T-helper 17 cell (primary cell): ENCODE results near the gene NUP62. TPM values are rescaled to one million over a fixed set of nuclear protein-coding genes. Genes with fewer than 3 reads are reported as not detected.

Experiments used
- ATAC-seq: fragments of 150-1000 bp; cut with Tn5 transposase; 2 replicates; pipeline ENCODE4 v1.10.0; 2021; ENCODE audit warnings: mild to moderate bottlenecking, moderate library complexity
- DNase-seq, 3 donors: peaks; one replicate each; pipeline versions ENCODE4 v3.0.0 to v3.0.0-alpha.2; 2020 to 2021
- H3K9me3 ChIP-seq: one replicate; pipeline ENCODE4 v1.7.0; 2013; ENCODE audit warnings: low read length, mild to moderate bottlenecking; ENCODE audit not compliant: control insufficient read depth, poor library complexity, severe bottlenecking
- H3K27ac Mint-ChIP-seq: one replicate; pipeline ENCODE4 v1.8.0; 2022; ENCODE audit warnings: mild to moderate bottlenecking, moderate library complexity, mixed read lengths
- H3K27me3 Mint-ChIP-seq: one replicate; pipeline ENCODE4 v1.8.0; 2022; ENCODE audit warnings: mixed read lengths
- H3K36me3 Mint-ChIP-seq: one replicate; pipeline ENCODE4 v1.8.0; 2022; ENCODE audit warnings: low read depth, mixed read lengths
- H3K4me1 Mint-ChIP-seq: one replicate; pipeline ENCODE4 v1.8.0; 2022; ENCODE audit warnings: mild to moderate bottlenecking, mixed read lengths
- H3K4me3 Mint-ChIP-seq: one replicate; pipeline ENCODE4 v1.8.0; 2022; ENCODE audit warnings: mild to moderate bottlenecking, moderate library complexity, mixed read lengths
- total RNA-seq, 4 donors: library from RNA in 2 of 4; stranded (reverse) in 2 of 4; gene quantifications; one replicate each; pipeline ENCODE4 v1.2.3 and lab custom pipeline; 2022 to 2026

NUP62 gene
- total RNA-seq, 2 donors from 2014 or later, result 46.8 to 62.4 TPM

DNA sequence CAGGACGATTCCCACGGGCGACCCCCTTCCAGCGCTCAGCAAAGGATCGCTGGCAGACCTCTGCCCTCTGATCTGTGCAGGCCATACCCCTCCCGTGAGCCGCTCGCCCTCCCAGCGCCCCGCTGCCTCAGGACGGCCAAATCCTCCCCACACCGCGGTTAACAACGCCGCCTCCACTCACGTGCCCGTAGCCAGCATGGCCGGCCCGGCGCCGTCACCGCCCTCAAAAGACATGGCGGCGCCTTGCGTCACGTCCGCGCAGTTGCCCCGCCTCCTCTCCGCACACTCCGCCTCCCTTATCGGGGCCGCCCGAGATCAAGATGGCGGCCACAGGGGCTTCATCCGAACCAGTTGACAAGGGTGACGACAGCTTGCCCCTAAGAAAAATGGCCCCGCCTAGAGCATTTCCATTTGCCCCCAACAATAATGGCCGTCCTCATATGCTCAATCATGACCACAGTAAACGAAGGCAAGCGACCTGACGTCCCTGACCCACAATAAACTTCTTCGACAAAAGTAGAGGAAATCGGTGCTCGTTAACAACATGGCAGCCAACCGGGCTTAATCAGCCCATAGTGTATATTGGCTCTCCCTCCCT is 52.8 kb downstream of the NUP62 start:
- H3K9me3 ChIP-seq, result no peaks in the 10 kb centered on the region
- Mint-ChIP-seq H3K4me1 (peaks cover 26% of the 10 kb centered on the region), H3K27ac (no peak overlapping the region), H3K36me3 (peaks cover 3% of the 10 kb centered on the region), H3K4me3 (no peak overlapping the region), H3K27me3 (no peaks in the 10 kb centered on the region)
- DNase-seq (peak; percentile 95 to 98 (median 95)), ATAC-seq (peak; percentile 63)

DNA sequence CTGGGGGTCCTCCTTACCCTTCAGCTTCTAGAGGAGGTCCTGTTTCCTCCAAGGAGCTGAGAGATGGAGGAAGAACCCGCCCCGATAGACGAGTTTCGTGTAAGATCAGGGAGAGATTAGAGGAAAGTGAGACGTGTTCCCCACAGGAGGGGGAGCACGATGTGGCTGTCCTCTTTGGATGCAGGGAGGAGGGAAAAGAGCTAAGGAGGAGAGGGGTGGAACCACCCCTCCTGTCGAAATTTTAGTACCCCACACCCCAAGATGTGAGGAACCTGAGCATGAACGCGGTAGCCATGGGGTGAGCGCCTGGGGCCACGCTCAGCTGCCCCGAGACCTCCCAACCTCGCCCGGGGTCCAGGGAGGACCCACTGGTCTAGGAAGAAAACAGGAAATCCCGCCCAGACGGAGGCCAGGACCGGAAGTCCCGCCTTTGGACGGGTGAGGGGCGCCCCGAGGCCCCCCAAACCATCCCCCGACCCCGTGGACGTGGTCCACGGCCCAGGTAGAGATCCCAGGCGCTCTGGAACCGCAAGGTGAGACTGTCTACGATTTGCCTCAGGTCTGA is 53.4 kb downstream of the NUP62 start:
- Mint-ChIP-seq H3K4me1 (peaks cover 25% of the 10 kb centered on the region), H3K4me3 (no peak overlapping the region), H3K36me3 (peaks cover 3% of the 10 kb centered on the region), H3K27me3 (no peaks in the 10 kb centered on the region), H3K27ac (no peak overlapping the region)
- ATAC-seq, result no peak
- H3K9me3 ChIP-seq, result no peaks in the 10 kb centered on the region
- DNase-seq, result peak; percentile 34 to 52 (median 41)

DNA sequence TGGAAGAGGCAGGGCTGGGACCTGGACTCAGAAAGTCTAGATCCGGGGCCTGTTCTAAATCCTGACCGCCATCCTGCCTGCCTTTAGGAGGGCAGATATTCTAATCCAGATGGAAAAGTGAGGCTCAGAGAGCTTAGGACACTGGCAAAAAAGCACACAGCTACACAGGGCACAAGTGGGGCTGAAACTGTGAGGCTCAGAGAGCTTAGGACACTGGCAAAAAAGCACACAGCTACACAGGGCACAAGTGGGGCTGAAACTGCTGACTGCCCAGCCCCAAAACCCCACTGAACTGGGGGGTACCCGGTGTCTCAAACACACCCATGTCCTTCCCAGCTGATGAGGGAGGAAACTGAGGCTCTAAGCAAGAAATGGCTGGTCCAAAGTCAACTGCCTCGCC is 54.1 kb downstream of the NUP62 start:
- H3K36me3 Mint-ChIP-seq, result peaks cover 3% of the 10 kb centered on the region
- ATAC-seq (no peak), DNase-seq (no peak)
- no peak overlapping the region for H3K27ac Mint-ChIP-seq
- no peak overlapping the region for H3K4me3 Mint-ChIP-seq
- no peaks in the 10 kb centered on the region for H3K27me3 Mint-ChIP-seq
- H3K4me1 Mint-ChIP-seq, result peaks cover 23% of the 10 kb centered on the region
- no peaks in the 10 kb centered on the region for H3K9me3 ChIP-seq

DNA sequence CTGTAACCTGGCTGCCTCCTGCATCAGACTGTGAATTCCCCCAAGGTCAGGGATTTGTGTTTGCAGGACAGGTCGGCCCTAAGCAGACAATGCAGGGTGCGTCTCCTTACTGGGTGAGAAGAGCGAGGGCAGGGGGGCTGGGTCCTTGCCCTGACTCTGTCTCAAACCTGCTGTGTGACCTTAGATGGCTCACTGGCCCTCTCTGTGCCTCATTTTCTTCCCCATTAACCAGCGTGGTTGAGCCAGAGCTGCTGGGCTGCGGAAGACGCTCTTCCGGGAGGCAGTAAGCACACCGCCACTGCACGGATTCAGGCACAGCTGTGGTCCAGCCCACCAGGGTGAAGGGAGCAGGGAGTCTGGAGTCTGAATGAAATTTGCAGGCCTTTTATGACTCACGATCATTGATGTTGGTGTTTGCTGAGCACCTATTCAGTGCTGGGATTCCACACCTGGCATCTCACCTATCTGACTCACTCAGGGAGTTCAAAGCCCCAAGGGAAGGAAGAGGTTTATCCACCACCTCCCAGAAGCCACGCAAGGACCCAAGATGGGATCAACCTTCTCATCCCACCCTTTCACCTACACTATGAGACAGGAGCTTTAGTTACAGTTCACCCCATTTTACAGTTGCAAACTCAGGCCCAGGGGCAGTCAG is 54.7 kb downstream of the NUP62 start:
- no peak for ATAC-seq

DNA sequence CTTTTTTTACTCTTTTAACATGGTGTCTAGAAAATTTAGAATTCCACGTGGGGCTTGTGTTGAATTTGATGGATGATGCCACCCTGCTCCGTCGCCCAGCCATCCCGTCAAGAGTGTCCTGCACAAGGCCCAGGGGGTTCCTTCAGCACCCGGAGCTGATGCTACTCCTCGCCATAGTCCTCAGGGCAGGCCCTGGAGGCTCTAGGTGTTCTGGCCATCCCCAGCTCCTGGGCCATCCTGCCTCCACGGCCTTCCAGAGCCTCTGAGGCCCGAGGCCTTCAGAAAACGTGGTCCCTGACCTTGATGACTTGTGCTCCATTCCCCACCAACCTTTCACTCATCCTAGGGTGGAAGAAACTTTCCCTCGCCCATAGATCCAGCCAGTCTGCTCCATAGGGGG is 55.5 kb downstream of the NUP62 start:
- peak overlapping the region; percentile 19 for H3K27ac Mint-ChIP-seq

More for the DNA sequence above, 54.7 kb downstream of the NUP62 start:
- peaks cover 25% of the 10 kb centered on the region for H3K4me1 Mint-ChIP-seq
- no peak overlapping the region for H3K4me3 Mint-ChIP-seq
- no peaks in the 10 kb centered on the region for H3K9me3 ChIP-seq
- DNase-seq, result no peak
- H3K36me3 Mint-ChIP-seq, result peaks cover 3% of the 10 kb centered on the region
- no peak overlapping the region for H3K27ac Mint-ChIP-seq
- no peaks in the 10 kb centered on the region for H3K27me3 Mint-ChIP-seq

DNA sequence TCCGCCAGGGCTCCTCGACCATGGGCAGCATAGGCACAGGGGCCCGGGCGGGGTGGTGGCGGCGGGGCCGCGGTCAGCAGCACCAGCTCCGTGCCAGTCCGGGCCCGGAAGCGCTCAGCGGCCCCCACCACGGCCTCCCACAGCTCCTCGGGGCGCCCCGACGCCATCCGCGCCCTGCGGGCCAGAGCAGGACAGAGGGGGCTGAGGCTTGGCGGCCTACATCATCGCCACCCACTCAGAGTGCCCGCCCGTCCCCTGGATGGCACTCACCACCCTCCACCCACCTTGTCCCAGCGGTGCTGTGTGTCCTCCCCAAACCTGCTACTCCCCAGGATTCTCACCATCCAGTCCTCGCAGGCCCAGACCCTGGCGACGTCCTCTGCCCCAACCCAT is 56.2 kb downstream of the NUP62 start:
- Mint-ChIP-seq H3K27ac (peak overlapping the region; percentile 19), H3K36me3 (peaks cover 3% of the 10 kb centered on the region), H3K4me3 (peak overlapping the region; percentile 39), H3K4me1 (peaks cover 23% of the 10 kb centered on the region), H3K27me3 (no peaks in the 10 kb centered on the region)
- ATAC-seq, result no peak
- no peak for DNase-seq
- no peaks in the 10 kb centered on the region for H3K9me3 ChIP-seq

More for the DNA sequence above, 55.5 kb downstream of the NUP62 start:
- Mint-ChIP-seq H3K4me1 (peaks cover 25% of the 10 kb centered on the region), H3K36me3 (peaks cover 3% of the 10 kb centered on the region), H3K4me3 (no peak overlapping the region), H3K27me3 (no peaks in the 10 kb centered on the region)
- H3K9me3 ChIP-seq, result no peaks in the 10 kb centered on the region
- no peak for DNase-seq
- no peak for ATAC-seq

DNA sequence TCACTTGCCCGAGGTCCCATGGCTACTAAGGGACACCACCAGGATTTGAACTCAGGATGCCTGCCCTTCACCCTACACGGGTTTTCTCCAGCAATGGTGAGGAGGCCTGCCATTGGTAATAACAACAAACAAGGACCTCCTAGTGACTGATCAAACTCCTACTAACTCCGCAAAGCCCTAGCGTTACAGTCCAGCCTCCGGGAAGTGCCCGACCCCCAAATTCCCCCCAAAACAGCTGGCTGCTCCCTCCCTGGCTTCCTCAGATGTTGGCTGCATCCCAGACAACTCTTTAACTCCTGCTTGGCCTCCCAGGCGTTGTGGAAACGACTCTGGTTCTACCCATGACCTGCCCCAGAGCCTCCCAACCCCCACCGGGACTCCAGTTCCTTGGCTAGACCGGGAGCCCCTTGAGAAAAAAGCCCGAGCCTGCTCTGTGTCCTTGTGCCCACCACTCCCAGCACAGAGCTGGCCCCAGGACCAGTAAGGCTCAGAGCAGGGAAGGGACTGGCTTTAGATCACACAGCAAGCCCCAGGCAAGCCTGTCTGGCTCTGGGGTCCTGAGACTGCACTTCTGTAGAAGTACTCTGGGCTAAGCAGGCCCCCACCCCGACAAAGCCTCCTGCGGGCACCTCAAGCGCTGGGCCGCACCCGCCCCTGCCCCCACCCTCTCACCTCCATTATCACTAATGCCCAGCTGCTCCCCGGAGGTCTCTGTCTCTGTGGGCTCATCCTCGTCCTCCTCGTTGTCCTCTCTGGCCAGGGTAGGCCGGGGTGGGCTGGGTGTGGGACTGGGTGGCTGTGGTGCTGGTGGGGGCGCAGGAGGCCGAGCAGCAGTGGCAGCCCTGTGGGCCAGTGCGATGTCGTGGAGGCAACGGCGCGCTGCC is 56.8 kb downstream of the NUP62 start:
- Mint-ChIP-seq H3K4me3 (no peak overlapping the region), H3K27ac (peak overlapping the region; percentile 61), H3K36me3 (no peaks in the 10 kb centered on the region), H3K27me3 (no peaks in the 10 kb centered on the region), H3K4me1 (peaks cover 26% of the 10 kb centered on the region)
- H3K9me3 ChIP-seq, result no peaks in the 10 kb centered on the region
- DNase-seq (no peak), ATAC-seq (no peak)

DNA sequence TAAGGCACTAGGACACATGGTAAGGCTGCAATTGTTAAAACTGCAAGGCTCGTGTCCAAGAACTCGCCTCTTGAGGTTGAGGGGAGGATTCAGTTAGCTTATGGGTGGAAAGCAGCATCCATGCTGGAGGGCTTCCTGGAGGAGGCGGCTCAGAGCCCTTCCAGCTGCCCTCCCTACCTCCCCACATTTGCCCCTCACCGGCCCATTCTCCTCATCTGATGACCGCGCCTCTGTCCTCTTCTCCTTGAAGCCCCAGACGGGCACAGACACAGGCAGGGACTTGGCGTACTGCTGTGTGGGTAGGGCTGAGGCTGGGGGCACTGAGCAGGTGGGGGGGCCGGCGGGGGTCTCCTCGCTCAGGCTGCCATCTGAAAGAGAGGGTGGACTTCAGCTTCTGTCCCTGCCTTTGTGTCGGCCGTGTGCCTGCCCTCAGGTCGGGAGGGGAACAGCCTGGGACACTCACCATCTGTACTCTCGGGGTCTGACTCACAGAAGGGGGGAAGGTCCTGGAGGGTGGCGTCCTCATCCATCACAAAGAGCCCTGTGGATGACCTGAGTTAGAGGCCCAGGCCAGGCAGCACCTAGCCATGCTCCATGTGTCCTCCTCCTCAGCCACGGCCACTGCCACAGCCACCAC is 57.8 kb downstream of the NUP62 start:
- no peaks in the 10 kb centered on the region for H3K36me3 Mint-ChIP-seq
- DNase-seq (no peak), ATAC-seq (no peak)
- H3K4me1 Mint-ChIP-seq, result peaks cover 32% of the 10 kb centered on the region
- H3K4me3 Mint-ChIP-seq, result no peak overlapping the region
- no peaks in the 10 kb centered on the region for H3K27me3 Mint-ChIP-seq
- H3K27ac Mint-ChIP-seq, result peak overlapping the region; percentile 61
- no peaks in the 10 kb centered on the region for H3K9me3 ChIP-seq

DNA sequence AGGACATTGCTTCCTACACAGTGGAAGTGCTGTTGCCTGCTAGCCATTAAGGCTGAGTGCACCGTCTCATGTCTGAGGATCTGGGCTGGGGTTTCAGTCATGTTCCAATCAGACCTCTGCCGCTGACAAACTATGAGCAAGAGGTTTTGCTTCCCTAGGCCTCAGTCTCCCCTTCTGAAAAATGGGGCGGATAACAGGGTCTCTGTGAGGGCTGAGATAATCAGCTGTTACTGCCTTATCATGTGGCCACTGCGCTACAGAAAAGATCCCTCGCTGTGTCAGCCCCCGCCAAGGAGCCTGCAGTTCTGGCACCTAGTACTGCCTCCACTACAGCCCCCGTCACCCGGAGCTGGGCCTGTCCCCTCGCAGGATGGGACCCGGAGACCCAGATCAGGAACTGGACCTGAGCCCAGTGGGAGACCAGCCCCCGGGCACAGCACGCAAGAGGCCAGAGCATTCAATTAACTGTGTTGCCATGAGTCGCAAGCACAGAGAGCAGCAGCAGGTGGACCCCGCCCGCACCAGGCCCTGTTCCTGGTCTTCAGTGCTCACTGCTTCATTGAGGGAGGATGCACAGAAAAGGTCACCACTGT is 58.9 kb downstream of the NUP62 start:
- DNase-seq (no peak), ATAC-seq (no peak)
- Mint-ChIP-seq H3K27me3 (no peaks in the 10 kb centered on the region), H3K4me3 (peak overlapping the region; percentile 43), H3K4me1 (peaks cover 33% of the 10 kb centered on the region), H3K27ac (no peak overlapping the region), H3K36me3 (peaks cover 2% of the 10 kb centered on the region)
- H3K9me3 ChIP-seq, result no peaks in the 10 kb centered on the region

DNA sequence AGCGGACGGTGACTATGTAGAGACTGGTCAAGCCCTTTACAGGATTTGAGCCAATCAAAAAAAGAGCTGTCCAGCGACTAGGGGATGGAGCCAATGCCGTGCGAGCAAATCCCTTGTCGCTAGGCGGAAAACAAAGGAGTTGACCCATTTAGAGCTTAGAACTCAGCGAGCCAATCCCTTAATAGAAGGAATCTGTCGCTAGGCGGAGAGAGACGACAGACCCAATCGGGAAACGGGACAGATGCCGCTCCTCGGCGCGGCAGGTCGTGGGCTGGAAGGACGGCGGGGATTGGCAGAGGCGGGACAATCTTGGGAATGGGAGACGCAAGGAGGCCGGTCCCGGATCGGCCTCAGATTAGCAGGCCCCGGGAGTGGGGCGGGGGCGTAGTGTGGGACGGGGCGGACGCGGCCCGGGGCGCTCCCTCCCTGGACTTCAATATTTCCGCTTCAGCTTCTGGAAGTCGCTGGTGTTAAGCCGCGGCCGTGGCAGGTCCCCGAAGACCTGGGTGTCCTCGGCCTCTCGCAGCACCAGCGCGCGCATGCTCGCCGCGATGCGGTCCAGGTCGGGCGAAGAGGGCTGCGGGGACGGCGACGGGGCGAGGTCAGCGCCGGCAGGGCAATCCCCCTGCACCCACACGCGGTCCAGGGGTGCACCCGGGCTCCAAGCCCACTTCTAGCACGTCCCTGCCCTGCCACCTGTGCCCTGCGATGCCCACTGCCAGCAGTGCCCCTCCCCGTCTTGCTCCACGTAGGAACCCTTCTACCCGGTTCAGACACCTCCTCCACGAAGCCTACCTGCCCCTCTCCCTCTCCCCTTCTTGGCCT is 59.6 kb downstream of the NUP62 start:
- no peaks in the 10 kb centered on the region for H3K9me3 ChIP-seq
- ATAC-seq (peak; percentile 79), DNase-seq (peak; percentile 81 to 87 (median 82))
- no peak overlapping the region for H3K27ac Mint-ChIP-seq
- peaks cover 2% of the 10 kb centered on the region for H3K36me3 Mint-ChIP-seq
- H3K27me3 Mint-ChIP-seq, result no peaks in the 10 kb centered on the region
- H3K4me1 Mint-ChIP-seq, result peaks cover 34% of the 10 kb centered on the region
- no peak overlapping the region for H3K4me3 Mint-ChIP-seq

DNA sequence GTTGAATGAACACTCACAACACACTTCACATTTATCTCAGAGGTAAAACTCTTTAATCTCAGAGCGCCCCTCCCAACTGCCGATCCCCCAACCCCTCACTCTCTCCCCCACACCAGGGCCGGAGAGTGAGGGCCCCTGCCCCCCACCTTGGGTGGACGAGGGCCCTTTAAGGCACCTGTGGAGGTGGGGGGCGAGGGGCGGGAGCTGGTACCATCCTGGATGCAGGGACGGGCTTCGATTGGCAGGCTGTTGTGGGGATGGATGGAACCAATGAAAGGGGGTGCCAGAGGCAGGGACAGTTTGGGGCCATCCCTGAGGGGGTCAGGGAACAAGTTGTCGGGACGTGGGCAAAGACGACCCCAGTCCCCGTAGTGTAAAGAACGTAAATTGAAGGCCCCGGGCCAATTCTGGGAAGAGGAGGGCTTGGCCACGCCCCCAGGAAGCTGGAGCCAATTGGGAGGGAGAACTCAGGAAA is 60.3 kb downstream of the NUP62 start:
- no peaks in the 10 kb centered on the region for H3K9me3 ChIP-seq
- peaks cover 2% of the 10 kb centered on the region for H3K36me3 Mint-ChIP-seq
- H3K4me3 Mint-ChIP-seq, result no peak overlapping the region
- no peak for ATAC-seq
- H3K27ac Mint-ChIP-seq, result no peak overlapping the region
- peaks cover 32% of the 10 kb centered on the region for H3K4me1 Mint-ChIP-seq
- no peaks in the 10 kb centered on the region for H3K27me3 Mint-ChIP-seq
- DNase-seq, result no peak
